Thoracic aorta (tissue), 2 donors: Measurements from ENCODE around the gene MUSTN1. TPM values are rescaled to one million over a fixed set of nuclear protein-coding genes. Genes with fewer than 3 reads are reported as not detected.

Source experiments
- ATAC-seq: fragments of 150-250 bp; one replicate; pipeline ENCODE4 v1.8.0; 2017; ENCODE audit warnings: low read depth; ENCODE audit not compliant: insufficient number of reproducible peaks, low FRiP score
- DNase-seq: peaks from one replicate; pipeline ENCODE4 v3.0.0-alpha.2; 2020; ENCODE audit warnings: low spot score
- H3K27ac ChIP-seq, 2 donors: fragments of 200-600 bp; sonication (generic); 1 replicate in 1 of 2; 2 replicates in 1 of 2; pipeline ENCODE4 v1.5.1; 2016; ENCODE audit warnings: mild to moderate bottlenecking in 2 of 2, moderate library complexity in 2 of 2
- H3K27me3 ChIP-seq: fragments of 200-600 bp; sonication (generic); replicated peaks from 2 replicates; pipeline ENCODE4 v1.6.0; 2016; ENCODE audit warnings: mild to moderate bottlenecking; ENCODE audit not compliant: insufficient read depth
- H3K36me3 ChIP-seq: fragments of 200-600 bp; sonication (generic); one replicate; pipeline ENCODE4 v1.5.1; 2016
- H3K4me1 ChIP-seq, 2 donors: fragments of 200-600 bp; sonication (generic); 1 replicate in 1 of 2; 2 replicates in 1 of 2; pipeline versions ENCODE4 v1.5.1 to v1.6.0; 2016; ENCODE audit warnings: low read depth in 2 of 2, mild to moderate bottlenecking in 1 of 2; ENCODE audit not compliant: control insufficient read depth in 1 of 2
- H3K4me3 ChIP-seq: fragments of 200-600 bp; sonication (generic); 2 replicates; pipeline ENCODE4 v1.5.1; 2016; ENCODE audit warnings: mild to moderate bottlenecking
- H3K9me3 ChIP-seq: fragments of 200-600 bp; sonication (generic); 2 replicates; pipeline ENCODE4 v1.5.1; 2016
- total RNA-seq, 2 donors: library from RNA; depleted of rRNA; stranded (reverse); fragments of >200 nt; gene quantifications; one replicate each; pipeline versions ENCODE4 v1.1.0 to v1.2.3, GENCODE V29; 2016
- TF ChIP-seq, protein P1 (sequence below): fragments of 200-600 bp; sonication (generic); IDR thresholded peaks from one replicate; pipeline ENCODE4 v1.5.1; 2019; ENCODE audit warnings: antibody characterized with exemption

The MUSTN1 gene
- total RNA-seq, 2 donors from 2014 or later = 21.0 to 33.8 TPM

DNA sequence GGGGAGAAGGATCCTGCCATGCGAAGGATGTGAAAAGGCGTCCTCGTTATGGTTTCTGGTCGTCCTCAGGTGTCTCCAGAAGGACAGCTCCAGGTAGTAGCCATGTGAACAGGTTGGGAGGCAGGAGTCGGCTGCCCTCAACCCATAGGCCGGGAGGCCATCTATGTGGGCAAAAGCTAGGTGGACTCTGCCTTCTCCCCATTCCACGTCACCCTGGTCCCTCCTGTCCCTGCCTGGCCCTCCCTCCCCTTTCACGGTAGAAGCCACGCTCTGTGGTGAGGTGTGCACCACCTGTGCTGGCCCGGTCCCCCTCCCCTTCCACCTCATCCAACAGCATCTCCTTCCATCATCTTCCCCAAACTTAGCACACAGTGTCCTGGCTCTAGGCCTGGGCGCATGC lies 23.9 kb downstream of the MUSTN1 start:
- no peak for DNase-seq
- Histone ChIP-seq H3K27me3 (no peaks in the 10 kb centered on the region), H3K9me3 (no peaks in the 10 kb centered on the region), H3K4me1 (no peaks in the 10 kb centered on the region), H3K36me3 (no peaks in the 10 kb centered on the region), H3K4me3 (no peak overlapping the region), H3K27ac (no peak overlapping the region)
- no peak for ATAC-seq
- TF ChIP-seq, protein P1, sequence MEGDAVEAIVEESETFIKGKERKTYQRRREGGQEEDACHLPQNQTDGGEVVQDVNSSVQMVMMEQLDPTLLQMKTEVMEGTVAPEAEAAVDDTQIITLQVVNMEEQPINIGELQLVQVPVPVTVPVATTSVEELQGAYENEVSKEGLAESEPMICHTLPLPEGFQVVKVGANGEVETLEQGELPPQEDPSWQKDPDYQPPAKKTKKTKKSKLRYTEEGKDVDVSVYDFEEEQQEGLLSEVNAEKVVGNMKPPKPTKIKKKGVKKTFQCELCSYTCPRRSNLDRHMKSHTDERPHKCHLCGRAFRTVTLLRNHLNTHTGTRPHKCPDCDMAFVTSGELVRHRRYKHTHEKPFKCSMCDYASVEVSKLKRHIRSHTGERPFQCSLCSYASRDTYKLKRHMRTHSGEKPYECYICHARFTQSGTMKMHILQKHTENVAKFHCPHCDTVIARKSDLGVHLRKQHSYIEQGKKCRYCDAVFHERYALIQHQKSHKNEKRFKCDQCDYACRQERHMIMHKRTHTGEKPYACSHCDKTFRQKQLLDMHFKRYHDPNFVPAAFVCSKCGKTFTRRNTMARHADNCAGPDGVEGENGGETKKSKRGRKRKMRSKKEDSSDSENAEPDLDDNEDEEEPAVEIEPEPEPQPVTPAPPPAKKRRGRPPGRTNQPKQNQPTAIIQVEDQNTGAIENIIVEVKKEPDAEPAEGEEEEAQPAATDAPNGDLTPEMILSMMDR = no peak

DNA sequence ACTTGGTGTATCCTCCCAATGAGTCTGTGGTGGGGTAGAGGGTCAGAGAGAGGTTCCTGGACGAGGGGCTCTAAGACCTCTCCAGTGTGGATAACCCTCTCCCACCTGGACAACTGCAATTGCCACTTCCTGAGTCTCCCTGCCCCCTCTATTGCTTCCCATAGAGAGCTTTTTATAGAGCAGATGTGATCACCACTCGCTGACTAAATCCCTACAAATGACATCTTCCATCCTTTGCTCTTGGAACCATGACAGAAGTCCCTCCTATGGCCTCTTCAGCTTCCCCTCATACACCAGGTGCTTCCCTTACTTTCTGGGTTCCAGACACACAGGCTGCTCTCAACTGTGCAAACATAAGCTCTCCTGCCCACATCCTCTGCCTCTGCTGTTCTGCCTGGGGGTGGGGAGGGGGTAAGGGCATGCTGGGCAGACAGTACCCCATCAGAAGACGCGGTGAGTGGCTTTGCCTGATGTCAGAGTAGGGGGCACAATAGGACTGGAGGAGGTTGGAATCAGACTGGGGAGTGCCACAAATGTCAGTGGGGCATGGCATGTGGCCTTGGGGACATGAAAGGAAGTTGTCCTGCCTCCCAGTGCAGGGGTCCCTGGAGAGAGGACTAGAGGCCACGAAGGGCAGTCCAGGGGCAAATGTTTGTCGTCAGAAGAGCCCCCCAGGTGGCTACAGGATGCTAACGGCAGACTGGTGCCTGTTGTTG lies 25.0 kb downstream of the MUSTN1 start:
- DNase-seq = no peak
- no peaks in the 10 kb centered on the region for H3K9me3 ChIP-seq
- ATAC-seq = no peak
- H3K4me1 ChIP-seq = no peaks in the 10 kb centered on the region
- no peaks in the 10 kb centered on the region for H3K36me3 ChIP-seq
- H3K4me3 ChIP-seq = no peak overlapping the region
- H3K27ac ChIP-seq = no peak overlapping the region
- no peaks in the 10 kb centered on the region for H3K27me3 ChIP-seq
- TF ChIP-seq, protein P1 = no peak

- Histone ChIP-seq H3K27me3 (no peaks in the 10 kb centered on the region), H3K27ac (no peak overlapping the region), H3K9me3 (no peaks in the 10 kb centered on the region), H3K36me3 (no peaks in the 10 kb centered on the region), H3K4me1 (no peaks in the 10 kb centered on the region), H3K4me3 (no peak overlapping the region)
- no peak for DNase-seq
- TF ChIP-seq, protein P1 = no peak
- no peak for ATAC-seq
These were observed 25.7 kb downstream of the MUSTN1 start for GRCh38 chr3:52809149-52809548.

DNA sequence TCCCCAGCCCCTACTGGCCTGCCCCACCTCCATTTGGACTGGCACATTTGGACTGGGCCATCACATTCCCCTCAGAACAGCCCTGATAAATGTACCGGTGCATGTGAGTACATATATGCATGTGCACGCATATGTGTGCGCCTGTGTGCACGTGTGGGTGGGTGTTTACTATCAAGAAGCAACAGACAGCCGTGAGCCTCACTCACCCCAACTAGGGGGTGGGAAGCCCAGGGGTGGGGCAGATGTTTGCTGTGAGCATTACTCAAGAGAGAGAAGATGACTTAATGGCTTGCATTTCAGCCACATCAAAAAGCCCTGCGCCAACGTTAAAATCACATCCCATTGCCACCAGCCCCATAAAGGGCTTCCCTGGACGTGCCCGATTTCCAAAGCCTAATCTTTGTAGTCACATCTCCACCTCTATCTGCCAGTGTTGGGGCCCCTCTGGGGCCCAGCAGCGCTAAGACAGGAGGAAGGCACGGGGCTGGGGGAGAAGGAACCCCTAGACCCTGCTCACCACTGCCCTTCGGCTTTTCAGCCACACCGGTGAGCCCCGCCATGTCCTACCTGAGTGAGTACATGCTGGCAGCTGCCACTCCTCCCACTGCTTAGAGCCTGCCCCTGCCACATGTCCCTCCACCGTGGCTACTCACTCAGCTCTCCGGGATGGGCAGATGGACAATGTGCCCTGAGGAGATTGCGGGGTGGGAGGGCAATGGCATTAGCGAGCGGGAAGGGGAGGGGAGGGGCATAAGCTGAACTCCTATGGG lies 29.4 kb downstream of the MUSTN1 start:
- no peaks in the 10 kb centered on the region for H3K9me3 ChIP-seq
- ATAC-seq = no peak
- no peaks in the 10 kb centered on the region for H3K27me3 ChIP-seq
- H3K36me3 ChIP-seq = no peaks in the 10 kb centered on the region
- H3K4me1 ChIP-seq = no peaks in the 10 kb centered on the region
- no peak for DNase-seq
- TF ChIP-seq, protein P1 = no peak
- H3K4me3 ChIP-seq = no peak overlapping the region
- no peak overlapping the region for H3K27ac ChIP-seq

DNA sequence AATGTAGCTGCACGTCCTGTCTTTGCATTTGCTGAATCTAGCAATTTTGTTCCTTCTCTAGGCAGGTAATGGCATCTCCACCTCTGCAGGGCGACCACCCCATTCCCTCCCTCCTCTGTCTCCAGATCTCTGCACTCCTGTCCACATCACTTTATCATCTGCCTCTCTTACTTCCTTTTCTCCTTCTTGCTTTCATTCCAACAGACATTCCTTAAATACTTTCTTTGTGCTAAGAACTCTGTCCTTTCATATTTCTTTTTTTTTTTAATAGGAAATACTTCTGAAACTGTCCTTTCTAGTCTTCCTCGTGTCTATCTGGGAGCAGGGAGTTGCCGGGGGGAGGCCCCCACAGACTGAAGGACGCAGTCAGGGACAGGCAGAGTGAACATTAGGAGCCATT lies 33.0 kb downstream of the MUSTN1 start:
- TF ChIP-seq, protein P1 = no peak
- DNase-seq (no peak), ATAC-seq (no peak)
- Histone ChIP-seq H3K9me3 (no peaks in the 10 kb centered on the region), H3K27me3 (no peaks in the 10 kb centered on the region), H3K4me1 (peaks cover 0 to 9% of the 10 kb centered on the region in 2 donors), H3K36me3 (no peaks in the 10 kb centered on the region), H3K4me3 (no peak overlapping the region), H3K27ac (no peak overlapping the region)
